Esophagus muscularis mucosa (tissue), 4 donors: Measurements from ENCODE around the gene SNX9.

ENCODE experiments used
- CTCF ChIP-seq, 3 experiments: fragments of 200-600 bp in 2 of 3; fragments of 450-650 bp in 1 of 3; sonication (generic) in 2 of 3; IDR thresholded peaks; one replicate each; pipeline ENCODE4 v1.5.1; 2017 to 2019; ENCODE audit warnings: antibody characterized with exemption in 3 of 3, mild to moderate bottlenecking in 2 of 3, moderate library complexity in 1 of 3
- EP300 ChIP-seq: sonication (generic); formaldehyde crosslinking; IDR thresholded peaks from one replicate; pipeline ENCODE4 v1.6.1; 2017; ENCODE audit warnings: antibody characterized with exemption
- POLR2AphosphoS5 ChIP-seq, 2 donors: sonication (generic); formaldehyde crosslinking; IDR thresholded peaks; one replicate each; pipeline ENCODE4 v1.6.1; 2017; ENCODE audit warnings: antibody characterized with exemption in 2 of 2

GRCh38 chr6:157790548-157791160, 32.4 kb upstream of the SNX9 start:
- TF ChIP-seq CTCF (IDR thresholded peaks at IDR 0.05) (no peak), EP300 (no peak), POLR2AphosphoS5 (IDR thresholded peaks at IDR 0.05) (no peak)
